Stomach smooth muscle (tissue), 2 donors: ENCODE results near the gene LAMP1.

Experiments used
- H3K27ac ChIP-seq: one replicate; pipeline ENCODE4 v1.7.0; 2013; ENCODE audit warnings: mild to moderate bottlenecking, low read length, inconsistent platforms
- H3K27me3 ChIP-seq, 2 donors: one replicate each; pipeline ENCODE4 v1.7.0; 2013; ENCODE audit warnings: low read length in 2 of 2; ENCODE audit not compliant: insufficient read depth in 2 of 2, control insufficient read depth in 1 of 2
- H3K36me3 ChIP-seq, 2 donors: one replicate each; pipeline ENCODE4 v1.7.0; 2013; ENCODE audit warnings: low read length in 2 of 2; ENCODE audit not compliant: control insufficient read depth in 2 of 2, insufficient read depth in 2 of 2
- H3K4me1 ChIP-seq: one replicate; pipeline ENCODE4 v1.7.0; 2013; ENCODE audit warnings: low read length; ENCODE audit not compliant: control insufficient read depth, insufficient read depth
- H3K4me3 ChIP-seq, 2 donors: one replicate each; pipeline ENCODE4 v1.7.0; 2013; ENCODE audit warnings: low read length in 2 of 2
- H3K9ac ChIP-seq, 2 donors: one replicate each; pipeline ENCODE4 v1.7.0; 2013; ENCODE audit warnings: low read length in 2 of 2, mild to moderate bottlenecking in 1 of 2
- H3K9me3 ChIP-seq, 2 donors: one replicate each; pipeline ENCODE4 v1.7.0; 2013; ENCODE audit warnings: low read length in 2 of 2; ENCODE audit not compliant: control insufficient read depth in 2 of 2
- donor health status: healthy.
- donor health status: Pancreatic carcinoma.

The LAMP1 gene

DNA sequence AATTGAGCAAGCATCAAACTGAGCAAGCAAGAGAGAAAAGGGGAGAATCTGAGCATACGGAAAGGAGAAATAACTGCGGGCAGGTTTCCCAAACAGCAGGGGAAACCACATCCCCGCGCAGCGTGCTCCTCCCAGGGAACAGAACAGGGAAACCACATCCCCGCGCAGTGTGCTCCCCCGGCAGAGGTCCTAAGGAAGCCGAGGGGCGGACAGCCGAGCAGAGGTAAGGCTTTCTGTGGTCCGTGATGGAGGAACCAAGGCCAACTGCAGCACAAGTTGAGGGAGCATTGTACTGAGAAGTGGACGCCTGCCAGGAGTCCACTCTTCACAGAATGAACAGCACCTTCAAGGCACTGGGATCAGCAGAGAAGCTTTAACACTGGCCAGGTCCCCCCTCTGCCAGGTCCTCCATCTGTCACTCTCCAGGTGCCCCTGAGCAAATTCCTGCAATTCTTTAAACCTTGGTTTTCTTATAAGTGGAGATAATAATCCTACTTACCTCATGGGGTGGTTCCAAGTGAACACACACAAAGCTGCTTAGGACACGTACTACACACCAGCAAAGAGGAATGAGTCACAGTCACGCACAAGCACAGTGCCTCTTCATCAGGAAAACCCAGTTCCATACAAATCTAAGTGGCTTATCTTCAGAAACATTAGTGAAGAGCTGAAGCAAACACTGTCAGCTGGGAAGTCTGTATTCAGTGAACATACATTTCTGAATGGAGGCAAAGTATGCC, 23.0 kb upstream of the LAMP1 start:
- no peak overlapping the region for H3K9ac ChIP-seq
- H3K27ac ChIP-seq, result no peak overlapping the region
- H3K4me1 ChIP-seq, result peaks cover 2% of the 10 kb centered on the region
- peaks cover 0 to 3% of the 10 kb centered on the region in 2 donors for H3K36me3 ChIP-seq
- H3K27me3 ChIP-seq, result no peaks in the 10 kb centered on the region
- no peak overlapping the region for H3K4me3 ChIP-seq
- no peaks in the 10 kb centered on the region for H3K9me3 ChIP-seq

DNA sequence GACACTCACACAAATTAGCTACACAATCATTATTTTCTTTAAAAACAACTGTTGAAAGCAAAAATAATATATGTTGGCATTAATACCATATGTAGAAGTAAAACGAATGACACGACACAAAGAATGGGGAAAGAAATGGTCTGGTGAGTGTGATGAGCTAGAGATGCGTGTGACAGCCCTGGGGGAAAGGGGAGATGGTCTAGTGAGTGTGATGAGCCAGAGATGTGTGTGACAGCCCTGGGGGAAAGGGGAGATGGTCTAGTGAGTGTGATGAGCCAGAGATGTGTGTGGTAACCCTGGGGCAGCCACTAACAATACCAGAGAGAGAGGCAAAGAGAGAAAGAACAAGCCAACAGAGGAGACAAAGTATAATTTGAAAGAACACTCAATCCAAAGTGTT, 22.3 kb upstream of the LAMP1 start:
- H3K9me3 ChIP-seq, result no peaks in the 10 kb centered on the region
- H3K4me3 ChIP-seq, result no peak overlapping the region
- H3K36me3 ChIP-seq, result peaks cover 0 to 3% of the 10 kb centered on the region in 2 donors
- H3K4me1 ChIP-seq, result peaks cover 2% of the 10 kb centered on the region
- no peaks in the 10 kb centered on the region for H3K27me3 ChIP-seq
- H3K9ac ChIP-seq, result no peak overlapping the region
- no peak overlapping the region for H3K27ac ChIP-seq

DNA sequence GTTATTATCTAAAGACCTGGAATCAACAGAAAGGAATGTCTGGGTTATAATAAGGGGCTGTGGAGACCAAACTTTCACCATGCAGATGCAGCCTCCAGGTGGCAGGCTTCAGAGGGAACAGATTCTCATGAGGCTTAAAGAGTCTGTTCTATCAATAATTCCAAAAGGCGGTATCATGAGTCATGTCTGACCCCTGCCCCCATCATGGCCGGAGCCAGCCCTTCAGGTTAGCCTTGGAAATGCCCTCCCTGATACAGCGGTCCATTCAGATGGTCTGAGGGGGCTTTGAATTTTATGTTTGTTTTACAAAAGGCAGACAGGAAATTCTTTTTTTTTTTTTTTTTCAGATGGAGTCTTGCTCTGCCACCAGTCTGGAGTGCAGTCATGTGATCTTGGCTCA, 21.7 kb upstream of the LAMP1 start:
- H3K27ac ChIP-seq, result no peak overlapping the region
- H3K9ac ChIP-seq, result no peak overlapping the region
- H3K36me3 ChIP-seq, result peaks cover 0 to 3% of the 10 kb centered on the region in 2 donors
- no peak overlapping the region for H3K4me3 ChIP-seq
- H3K9me3 ChIP-seq, result no peaks in the 10 kb centered on the region
- H3K27me3 ChIP-seq, result no peaks in the 10 kb centered on the region
- H3K4me1 ChIP-seq, result peaks cover 2% of the 10 kb centered on the region

DNA sequence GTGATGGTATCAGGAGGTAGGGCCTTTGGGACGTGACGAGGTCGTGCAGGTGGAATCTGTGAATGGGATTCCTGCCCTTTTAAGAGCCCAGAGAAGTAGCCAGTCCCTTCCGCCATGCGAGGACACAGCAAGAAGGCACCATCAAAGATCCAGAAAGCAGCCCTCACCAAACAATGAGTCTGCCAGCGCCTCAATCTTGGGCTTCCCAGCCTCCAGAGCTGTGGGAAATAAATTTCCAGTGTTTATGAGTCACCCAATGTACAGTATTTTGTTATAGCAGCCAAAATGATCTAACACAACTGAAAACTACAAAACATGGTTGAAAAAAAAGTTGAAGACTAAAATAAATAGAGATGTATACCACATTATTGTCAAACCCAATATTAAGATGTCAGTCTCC, 16.9 kb upstream of the LAMP1 start:
- Histone ChIP-seq H3K9ac (no peak overlapping the region), H3K36me3 (no peaks in the 10 kb centered on the region), H3K4me3 (no peak overlapping the region), H3K4me1 (peaks cover 2% of the 10 kb centered on the region), H3K27me3 (no peaks in the 10 kb centered on the region), H3K27ac (no peak overlapping the region), H3K9me3 (no peaks in the 10 kb centered on the region)

DNA sequence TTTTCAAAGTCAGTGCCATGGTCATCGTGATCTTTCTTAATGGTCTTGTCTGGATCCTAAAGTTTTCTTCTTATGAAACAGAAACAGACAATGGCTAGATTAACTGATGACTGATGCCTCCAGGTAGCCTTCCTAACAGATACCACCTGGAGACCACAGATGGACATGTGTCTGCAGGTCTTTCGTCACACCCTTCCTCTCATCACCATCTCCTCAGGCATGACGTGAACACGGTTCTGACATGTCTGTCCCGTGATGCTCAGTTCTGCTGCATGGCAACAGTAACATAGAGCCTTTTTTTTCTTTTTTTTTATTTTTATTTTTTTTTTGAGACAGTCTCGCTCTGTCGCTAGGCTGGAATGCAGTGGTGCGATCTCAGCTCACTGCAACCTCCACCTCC, 13.1 kb upstream of the LAMP1 start:
- Histone ChIP-seq H3K36me3 (no peaks in the 10 kb centered on the region), H3K9me3 (no peaks in the 10 kb centered on the region), H3K9ac (no peak overlapping the region), H3K4me3 (no peak overlapping the region), H3K27ac (no peak overlapping the region), H3K27me3 (peaks cover 0 to 4% of the 10 kb centered on the region in 2 donors), H3K4me1 (no peaks in the 10 kb centered on the region)

DNA sequence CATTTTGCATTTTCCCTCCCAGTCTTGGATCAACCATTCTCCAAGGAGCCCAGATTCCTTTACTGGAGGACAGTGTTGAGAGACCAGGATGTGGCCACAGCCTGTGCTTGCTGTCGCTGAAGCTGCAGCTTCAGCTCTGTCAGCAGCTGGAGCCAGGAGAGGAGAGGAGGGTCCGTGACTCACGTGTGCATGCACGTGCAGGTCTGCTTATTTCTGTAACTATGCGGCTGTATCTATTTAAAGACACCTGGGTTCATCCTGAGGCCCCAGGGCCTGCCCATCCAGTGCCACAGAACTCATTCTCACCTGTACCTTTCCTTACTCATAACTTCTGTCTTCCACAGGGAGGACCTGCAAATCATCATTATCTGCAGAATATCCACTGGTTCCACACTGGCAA, 8.2 kb upstream of the LAMP1 start:
- Histone ChIP-seq H3K9me3 (no peaks in the 10 kb centered on the region), H3K9ac (no peak overlapping the region), H3K27ac (no peak overlapping the region), H3K27me3 (peaks cover 6 to 13% of the 10 kb centered on the region in 2 donors), H3K36me3 (no peaks in the 10 kb centered on the region), H3K4me3 (no peak overlapping the region), H3K4me1 (peaks cover 2% of the 10 kb centered on the region)

DNA sequence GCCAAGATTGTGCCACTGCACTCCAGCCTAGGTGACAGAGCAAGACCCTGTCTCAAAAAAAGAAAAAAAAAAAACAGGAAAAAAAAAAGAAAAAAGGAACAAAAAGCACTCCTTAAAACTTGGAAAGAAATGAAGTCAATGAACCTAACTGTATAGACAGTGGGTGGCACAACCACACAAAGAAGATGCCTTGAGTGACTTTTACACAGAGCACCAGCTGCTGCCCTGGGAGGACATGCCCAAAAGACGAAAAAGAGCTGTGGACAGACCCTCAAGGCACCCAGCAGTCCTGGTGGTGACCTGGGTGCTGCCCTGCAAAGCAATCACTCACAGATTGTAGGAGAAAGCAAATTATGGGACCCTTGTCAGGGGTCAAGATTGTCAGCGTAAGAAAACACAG, 5.9 kb upstream of the LAMP1 start:
- H3K9me3 ChIP-seq, result no peaks in the 10 kb centered on the region
- H3K36me3 ChIP-seq, result no peaks in the 10 kb centered on the region
- no peak overlapping the region for H3K27ac ChIP-seq
- H3K4me3 ChIP-seq, result no peak overlapping the region
- peaks cover 2% of the 10 kb centered on the region for H3K4me1 ChIP-seq
- no peak overlapping the region for H3K9ac ChIP-seq
- H3K27me3 ChIP-seq, result peaks cover 6 to 13% of the 10 kb centered on the region in 2 donors

DNA sequence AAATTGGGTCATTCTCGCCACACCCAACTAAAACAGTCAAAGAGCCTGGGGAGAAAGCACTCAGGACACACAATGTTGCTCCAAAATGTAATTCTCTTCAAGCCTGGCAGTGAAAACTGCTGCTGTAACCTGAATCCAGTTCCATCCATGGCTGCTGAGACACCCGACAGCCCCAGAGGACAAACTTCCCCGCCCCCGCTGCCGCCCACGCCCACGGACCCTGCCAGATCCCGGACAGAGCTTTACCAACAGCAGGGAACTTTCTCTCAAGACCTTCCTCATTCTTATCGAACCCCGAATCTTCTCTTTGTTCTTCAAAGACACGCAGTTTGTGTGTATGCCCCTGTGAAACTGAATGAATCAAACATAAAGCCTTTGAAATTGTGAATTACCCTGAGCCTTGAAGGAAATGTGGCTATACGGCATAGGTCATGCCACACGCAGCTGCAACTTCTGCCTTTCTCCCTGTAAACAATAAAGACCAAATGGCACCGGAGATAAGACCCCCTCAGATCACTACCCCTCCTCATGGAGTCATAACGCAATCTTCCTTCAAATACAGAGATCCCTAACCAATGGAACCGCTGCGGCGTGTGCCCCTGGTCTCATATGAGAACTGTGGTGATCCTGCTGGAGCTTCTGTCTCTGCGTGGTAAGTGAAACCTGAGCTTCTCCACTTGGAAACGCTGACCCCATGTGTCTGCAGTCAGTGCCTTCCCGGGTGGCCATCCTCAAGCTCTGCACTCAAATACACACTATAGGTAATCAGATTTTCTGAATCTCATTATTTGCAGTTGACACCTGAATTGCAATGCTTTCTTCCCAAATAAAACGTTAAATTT, 4.8 kb upstream of the LAMP1 start:
- Histone ChIP-seq H3K9me3 (no peaks in the 10 kb centered on the region), H3K9ac (peak overlapping the region; percentile 43 to 52), H3K36me3 (no peaks in the 10 kb centered on the region), H3K4me1 (peaks cover 7% of the 10 kb centered on the region), H3K27ac (no peak overlapping the region), H3K27me3 (peaks cover 6 to 13% of the 10 kb centered on the region in 2 donors), H3K4me3 (peak overlapping the region; percentile 44 to 54)

DNA sequence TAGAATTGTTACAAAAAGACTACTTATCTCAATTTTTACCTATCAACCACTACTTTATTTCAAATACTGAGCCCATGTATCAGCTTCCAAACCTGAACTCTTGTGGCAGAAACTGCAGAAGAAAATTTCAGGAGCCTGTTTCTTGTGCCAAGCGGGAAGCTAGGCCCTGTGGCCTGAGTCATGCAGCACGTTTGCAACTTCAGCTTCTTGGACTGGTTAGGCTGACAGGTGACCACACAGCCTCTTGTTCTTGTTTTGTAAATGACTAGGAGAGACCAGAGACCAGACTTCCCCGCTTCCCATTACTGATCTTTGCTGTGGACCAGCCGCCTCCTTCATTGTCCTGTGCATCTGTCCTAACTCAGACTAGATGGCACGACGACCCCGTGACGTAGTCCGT, 3.4 kb upstream of the LAMP1 start:
- Histone ChIP-seq H3K36me3 (no peaks in the 10 kb centered on the region), H3K27me3 (peaks cover 6 to 11% of the 10 kb centered on the region in 2 donors)

DNA sequence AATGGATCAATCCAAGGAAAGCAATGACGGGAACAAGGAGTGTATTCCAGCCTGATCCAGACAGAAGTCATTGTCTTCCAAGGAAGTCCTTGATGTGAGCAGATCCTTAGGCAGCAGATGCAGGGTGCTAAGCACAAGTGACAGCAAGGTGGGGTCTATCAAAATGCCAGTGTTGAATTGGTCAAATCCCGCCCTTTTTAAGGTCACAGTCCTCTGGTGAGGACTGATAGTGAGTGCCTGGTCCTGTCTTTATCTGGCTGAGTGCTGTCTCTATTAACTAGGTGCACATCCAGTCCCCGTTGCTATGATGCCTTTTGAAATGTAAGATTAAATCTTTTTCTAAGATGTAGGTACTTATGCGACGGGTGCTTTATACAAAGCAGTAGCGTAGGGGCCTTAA, 1.3 kb upstream of the LAMP1 start:
- Histone ChIP-seq H3K4me3 (no peak overlapping the region), H3K27ac (no peak overlapping the region), H3K36me3 (no peaks in the 10 kb centered on the region), H3K4me1 (peaks cover 19% of the 10 kb centered on the region), H3K9ac (no peak overlapping the region), H3K27me3 (peaks cover 0 to 2% of the 10 kb centered on the region in 2 donors), H3K9me3 (no peaks in the 10 kb centered on the region)

More for the DNA sequence above, 3.4 kb upstream of the LAMP1 start:
- Histone ChIP-seq H3K9me3 (no peaks in the 10 kb centered on the region), H3K4me1 (peaks cover 19% of the 10 kb centered on the region), H3K9ac (no peak overlapping the region), H3K27ac (no peak overlapping the region), H3K4me3 (no peak overlapping the region)
